ENCODE data around the gene PLA2G4D.

DNA sequence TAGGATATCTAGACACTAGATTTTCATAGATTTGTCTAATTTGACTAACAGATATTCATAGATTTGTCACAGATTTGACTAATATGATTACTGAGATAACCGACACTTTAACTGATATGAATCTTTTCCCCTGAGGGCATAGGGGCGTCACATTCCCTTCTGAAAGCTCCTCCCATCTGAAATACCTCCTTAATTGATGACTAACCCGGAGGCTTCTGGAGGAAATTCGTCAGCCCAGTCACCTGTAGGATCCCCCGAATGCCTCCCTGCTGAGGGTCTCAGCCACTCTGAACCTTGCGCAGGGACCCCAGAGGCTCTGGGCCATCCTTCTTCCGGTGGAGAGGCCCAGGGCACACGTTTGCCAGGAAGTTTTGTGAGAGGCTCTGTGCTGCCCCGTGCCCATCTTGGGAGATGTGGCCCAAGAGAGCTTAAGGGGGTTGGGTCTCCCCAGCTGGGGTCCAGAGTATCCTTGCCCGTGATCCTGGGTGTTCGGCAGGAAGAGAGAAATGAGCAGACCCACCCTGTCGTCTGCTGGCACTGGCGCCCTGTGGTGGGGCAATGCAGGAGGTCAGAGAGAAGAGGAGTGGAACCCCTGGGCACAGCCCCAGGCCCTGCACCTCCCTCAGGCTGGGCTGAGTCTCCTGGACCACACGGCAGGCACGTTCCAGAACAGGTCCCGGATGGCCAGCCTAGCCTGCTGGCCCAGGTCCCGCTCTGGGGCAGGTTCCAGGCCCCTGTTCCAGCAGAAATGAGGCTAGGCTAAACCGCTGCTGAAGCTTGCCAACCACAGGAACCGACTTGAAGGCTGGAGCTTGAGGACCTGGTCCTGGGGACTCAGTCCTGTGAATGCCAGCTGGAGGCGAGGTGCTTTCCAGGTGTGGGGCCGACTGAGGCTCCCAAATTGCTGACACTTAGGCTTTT lies 1.7 kb downstream of the PLA2G4D start:
- TF ChIP-seq EZH2 (IDR thresholded peaks at IDR 0.05; ENCODE audit: borderline replicate concordance, low read depth, low read length, severe bottlenecking), result no peak
- TF ChIP-seq, protein P1, sequence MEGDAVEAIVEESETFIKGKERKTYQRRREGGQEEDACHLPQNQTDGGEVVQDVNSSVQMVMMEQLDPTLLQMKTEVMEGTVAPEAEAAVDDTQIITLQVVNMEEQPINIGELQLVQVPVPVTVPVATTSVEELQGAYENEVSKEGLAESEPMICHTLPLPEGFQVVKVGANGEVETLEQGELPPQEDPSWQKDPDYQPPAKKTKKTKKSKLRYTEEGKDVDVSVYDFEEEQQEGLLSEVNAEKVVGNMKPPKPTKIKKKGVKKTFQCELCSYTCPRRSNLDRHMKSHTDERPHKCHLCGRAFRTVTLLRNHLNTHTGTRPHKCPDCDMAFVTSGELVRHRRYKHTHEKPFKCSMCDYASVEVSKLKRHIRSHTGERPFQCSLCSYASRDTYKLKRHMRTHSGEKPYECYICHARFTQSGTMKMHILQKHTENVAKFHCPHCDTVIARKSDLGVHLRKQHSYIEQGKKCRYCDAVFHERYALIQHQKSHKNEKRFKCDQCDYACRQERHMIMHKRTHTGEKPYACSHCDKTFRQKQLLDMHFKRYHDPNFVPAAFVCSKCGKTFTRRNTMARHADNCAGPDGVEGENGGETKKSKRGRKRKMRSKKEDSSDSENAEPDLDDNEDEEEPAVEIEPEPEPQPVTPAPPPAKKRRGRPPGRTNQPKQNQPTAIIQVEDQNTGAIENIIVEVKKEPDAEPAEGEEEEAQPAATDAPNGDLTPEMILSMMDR (IDR thresholded peaks at IDR 0.05; ENCODE audit: extremely low read depth in 1 of 2, insufficient read depth in 1 of 2, low read depth in 1 of 2, low read length in 2 of 2), result no peak
